OCI-LY7 (cell line): ENCODE data around the gene PSAPL1.

Source experiments
- EZH2phosphoT487 ChIP-seq: fragments of 200-600 bp; sonication (generic); IDR thresholded peaks from 2 replicates; pipeline ENCODE4 v1.6.1; 2018; ENCODE audit warnings: low read depth, borderline replicate concordance, mild to moderate bottlenecking, mixed run types, antibody characterized with exemption, low read length, moderate library complexity, mixed read lengths
- TF ChIP-seq, protein P1 (sequence below): fragments of 200-600 bp; sonication (generic); conservative IDR thresholded peaks from 2 replicates; pipeline ENCODE4 v1.5.1; 2014; ENCODE audit warnings: mild to moderate bottlenecking, antibody characterized with exemption, low read length, moderate library complexity, mixed read lengths

- no peak for TF ChIP-seq EZH2phosphoT487
- TF ChIP-seq, protein P1, sequence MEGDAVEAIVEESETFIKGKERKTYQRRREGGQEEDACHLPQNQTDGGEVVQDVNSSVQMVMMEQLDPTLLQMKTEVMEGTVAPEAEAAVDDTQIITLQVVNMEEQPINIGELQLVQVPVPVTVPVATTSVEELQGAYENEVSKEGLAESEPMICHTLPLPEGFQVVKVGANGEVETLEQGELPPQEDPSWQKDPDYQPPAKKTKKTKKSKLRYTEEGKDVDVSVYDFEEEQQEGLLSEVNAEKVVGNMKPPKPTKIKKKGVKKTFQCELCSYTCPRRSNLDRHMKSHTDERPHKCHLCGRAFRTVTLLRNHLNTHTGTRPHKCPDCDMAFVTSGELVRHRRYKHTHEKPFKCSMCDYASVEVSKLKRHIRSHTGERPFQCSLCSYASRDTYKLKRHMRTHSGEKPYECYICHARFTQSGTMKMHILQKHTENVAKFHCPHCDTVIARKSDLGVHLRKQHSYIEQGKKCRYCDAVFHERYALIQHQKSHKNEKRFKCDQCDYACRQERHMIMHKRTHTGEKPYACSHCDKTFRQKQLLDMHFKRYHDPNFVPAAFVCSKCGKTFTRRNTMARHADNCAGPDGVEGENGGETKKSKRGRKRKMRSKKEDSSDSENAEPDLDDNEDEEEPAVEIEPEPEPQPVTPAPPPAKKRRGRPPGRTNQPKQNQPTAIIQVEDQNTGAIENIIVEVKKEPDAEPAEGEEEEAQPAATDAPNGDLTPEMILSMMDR: no peak
Observed at GRCh38 chr4:7420661-7421040, 14.1 kb downstream of the PSAPL1 start.
